Smooth muscle cell (in vitro differentiated cells): ENCODE data around the gene ZBTB46. TPM values are rescaled to one million over a fixed set of nuclear protein-coding genes. Genes with fewer than 3 reads are reported as not detected.

Source experiments
- DNase-seq: peaks from one replicate; lab custom pipeline; 2025; ENCODE audit not compliant: unreplicated experiment; lab: John Stamatoyannopoulos, UW
- H2AFZ ChIP-seq: fragments of 200-600 bp; sonication (generic); 2 replicates; pipeline ENCODE4 v1.6.0; 2016; ENCODE audit warnings: antibody characterized with exemption, low read depth, mild to moderate bottlenecking
- H3F3A ChIP-seq: fragments of 200-600 bp; sonication (generic); 2 replicates; pipeline ENCODE4 v1.6.0; 2017; ENCODE audit warnings: antibody characterized with exemption, low read depth
- H3K27ac ChIP-seq: fragments of 200-600 bp; sonication (generic); 2 replicates; pipeline ENCODE4 v1.5.1; 2016; ENCODE audit warnings: low read depth, mild to moderate bottlenecking
- H3K27me3 ChIP-seq: fragments of 200-600 bp; sonication (generic); 2 replicates; pipeline ENCODE4 v1.6.1; 2016; ENCODE audit warnings: low read depth, mild to moderate bottlenecking
- H3K36me3 ChIP-seq: fragments of 200-600 bp; sonication (generic); 2 replicates; pipeline ENCODE4 v1.5.1; 2016; ENCODE audit warnings: low read depth
- H3K4me1 ChIP-seq: fragments of 200-600 bp; sonication (generic); 2 replicates; pipeline ENCODE4 v1.5.1; 2016; ENCODE audit warnings: low read depth
- H3K4me2 ChIP-seq: fragments of 200-600 bp; sonication (generic); 2 replicates; pipeline ENCODE4 v1.6.0; 2016; ENCODE audit warnings: mild to moderate bottlenecking
- H3K4me3 ChIP-seq: fragments of 200-600 bp; sonication (generic); 2 replicates; pipeline ENCODE4 v1.5.1; 2016; ENCODE audit warnings: mild to moderate bottlenecking
- H3K79me2 ChIP-seq: fragments of 200-600 bp; sonication (generic); 2 replicates; pipeline ENCODE4 v1.6.0; 2016; ENCODE audit warnings: low read depth, mild to moderate bottlenecking
- H3K9ac ChIP-seq: fragments of 200-600 bp; sonication (generic); 2 replicates; pipeline ENCODE4 v1.6.0; 2016; ENCODE audit warnings: low read depth
- H3K9me3 ChIP-seq: fragments of 200-600 bp; sonication (generic); replicated peaks from 2 replicates; pipeline ENCODE4 v1.5.1; 2016; ENCODE audit warnings: low read depth
- H4K20me1 ChIP-seq: fragments of 200-600 bp; sonication (generic); 2 replicates; pipeline ENCODE4 v1.6.0; 2016; ENCODE audit warnings: low read depth
- WGBS: methylation state at CpG from one replicate; pipeline ENCODE4 v1.1.7; 2016; ENCODE audit warnings: low lambda C conversion rate; 5-methylcytosine and 5-hydroxymethylcytosine counted together
- polyA plus RNA-seq: library from polyadenylated mRNA; unstranded; fragments of >200 nt; fragmentation: Nextera tagmentation; extraction: Ambion mirVana; gene quantifications from 2 replicates; pipeline ENCODE4 v1.2.1, GENCODE V29; 2016
- total RNA-seq: library from RNA; depleted of rRNA; stranded (reverse); fragments of >200 nt; gene quantifications from 2 replicates; pipeline ENCODE4 v1.2.3, GENCODE V29; 2014
- TF ChIP-seq, protein P1 (sequence below): fragments of 200-600 bp; sonication (generic); IDR thresholded peaks from 2 replicates; pipeline ENCODE4 v1.5.1; 2017; ENCODE audit warnings: borderline replicate concordance, mild to moderate bottlenecking, antibody characterized with exemption; ENCODE audit not compliant: insufficient read depth, poor library complexity, severe bottlenecking

ZBTB46 gene
- total and polyA plus RNA-seq, 2 experiments from 2014 or later, result 2.3 to 2.7 TPM

DNA sequence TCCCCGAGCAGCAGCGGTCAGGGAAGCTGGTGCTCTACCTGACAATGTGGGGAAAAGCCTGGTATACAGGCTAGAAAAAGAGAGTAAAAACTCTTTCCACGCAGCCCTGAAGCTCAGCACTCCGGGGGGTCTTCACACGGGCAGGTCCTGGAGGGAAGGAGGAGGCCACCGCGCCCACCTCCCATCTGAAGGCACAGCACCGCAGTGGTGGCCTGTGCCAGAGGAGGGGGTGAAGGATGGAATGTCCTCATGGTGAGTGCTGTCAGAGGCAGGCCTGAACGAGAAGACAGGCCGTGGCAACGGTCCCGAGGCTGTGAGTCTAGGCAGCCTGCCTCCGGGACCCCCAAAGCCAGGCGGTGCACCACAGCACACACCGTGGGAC is 85.6 kb downstream of the ZBTB46 start:
- H4K20me1 ChIP-seq, result peaks cover 10% of the 10 kb centered on the region
- peaks cover 13% of the 10 kb centered on the region for H3F3A ChIP-seq
- TF ChIP-seq, protein P1, sequence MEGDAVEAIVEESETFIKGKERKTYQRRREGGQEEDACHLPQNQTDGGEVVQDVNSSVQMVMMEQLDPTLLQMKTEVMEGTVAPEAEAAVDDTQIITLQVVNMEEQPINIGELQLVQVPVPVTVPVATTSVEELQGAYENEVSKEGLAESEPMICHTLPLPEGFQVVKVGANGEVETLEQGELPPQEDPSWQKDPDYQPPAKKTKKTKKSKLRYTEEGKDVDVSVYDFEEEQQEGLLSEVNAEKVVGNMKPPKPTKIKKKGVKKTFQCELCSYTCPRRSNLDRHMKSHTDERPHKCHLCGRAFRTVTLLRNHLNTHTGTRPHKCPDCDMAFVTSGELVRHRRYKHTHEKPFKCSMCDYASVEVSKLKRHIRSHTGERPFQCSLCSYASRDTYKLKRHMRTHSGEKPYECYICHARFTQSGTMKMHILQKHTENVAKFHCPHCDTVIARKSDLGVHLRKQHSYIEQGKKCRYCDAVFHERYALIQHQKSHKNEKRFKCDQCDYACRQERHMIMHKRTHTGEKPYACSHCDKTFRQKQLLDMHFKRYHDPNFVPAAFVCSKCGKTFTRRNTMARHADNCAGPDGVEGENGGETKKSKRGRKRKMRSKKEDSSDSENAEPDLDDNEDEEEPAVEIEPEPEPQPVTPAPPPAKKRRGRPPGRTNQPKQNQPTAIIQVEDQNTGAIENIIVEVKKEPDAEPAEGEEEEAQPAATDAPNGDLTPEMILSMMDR, result no peak
- WGBS, result 84% methylated on average over 15 of the region's 15 CpGs
- H3K4me3 ChIP-seq, result no peak overlapping the region
- no peaks in the 10 kb centered on the region for H3K36me3 ChIP-seq
- H3K79me2 ChIP-seq, result no peaks in the 10 kb centered on the region
- no peak overlapping the region for H3K27ac ChIP-seq
- H3K27me3 ChIP-seq, result no peaks in the 10 kb centered on the region
- no peak overlapping the region for H3K9ac ChIP-seq
- DNase-seq, result no peak
- H3K9me3 ChIP-seq, result no peaks in the 10 kb centered on the region
- H3K4me2 ChIP-seq, result no peak overlapping the region
- H3K4me1 ChIP-seq, result peaks cover 7% of the 10 kb centered on the region
- H2AFZ ChIP-seq, result no peak overlapping the region

DNA sequence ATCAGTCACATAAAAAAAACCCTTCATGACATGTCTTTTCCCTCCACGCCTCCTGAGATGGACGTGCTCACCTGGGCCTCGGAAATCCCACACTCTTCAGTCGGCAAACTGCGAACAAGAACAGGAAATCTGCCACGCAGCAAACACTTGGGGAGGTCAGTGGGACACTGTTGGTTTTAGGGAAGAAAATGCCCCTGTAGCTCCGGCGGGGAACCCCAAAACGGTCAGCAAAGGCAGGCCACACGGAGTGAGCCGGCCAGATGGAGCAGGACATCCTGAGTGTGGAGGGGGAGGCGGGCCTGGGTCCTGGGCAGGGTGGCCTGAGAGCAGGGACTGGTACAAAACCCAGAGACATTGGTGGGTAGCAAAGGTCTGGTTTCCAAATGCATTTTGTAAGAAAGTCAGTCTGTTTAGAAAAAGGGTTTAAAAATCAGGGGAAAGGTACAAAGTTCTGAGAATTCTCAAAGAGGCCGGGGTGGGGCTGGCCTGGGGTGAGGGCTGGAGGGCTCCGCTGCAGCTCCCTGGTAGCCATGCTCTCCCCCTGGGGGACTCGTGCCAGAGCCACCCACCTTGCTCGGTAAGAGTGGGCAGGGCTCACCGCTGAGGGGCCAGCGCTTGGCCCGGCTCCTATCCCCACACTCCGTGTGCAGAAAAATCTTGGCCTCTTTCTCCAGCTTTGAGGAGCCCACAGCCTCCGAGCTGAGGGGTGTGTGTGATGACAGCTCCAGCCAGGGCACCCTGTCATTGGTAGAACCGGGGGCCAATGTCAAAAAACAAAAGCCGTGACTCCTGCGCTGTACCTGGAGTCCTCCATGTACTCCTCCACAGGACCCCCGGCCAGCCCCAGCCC is 86.3 kb downstream of the ZBTB46 start:
- no peak overlapping the region for H3K27ac ChIP-seq
- H3K79me2 ChIP-seq, result no peaks in the 10 kb centered on the region
- H2AFZ ChIP-seq, result no peak overlapping the region
- peaks cover 7% of the 10 kb centered on the region for H3K4me1 ChIP-seq
- no peak overlapping the region for H3K9ac ChIP-seq
- 92% methylated on average over 25 of the region's 25 CpGs for WGBS
- H3K9me3 ChIP-seq, result no peaks in the 10 kb centered on the region
- no peaks in the 10 kb centered on the region for H3K36me3 ChIP-seq
- H3K4me3 ChIP-seq, result no peak overlapping the region
- H3F3A ChIP-seq, result peaks cover 15% of the 10 kb centered on the region
- no peaks in the 10 kb centered on the region for H3K27me3 ChIP-seq
- TF ChIP-seq, protein P1, result no peak
- H4K20me1 ChIP-seq, result peaks cover 10% of the 10 kb centered on the region
- no peak for DNase-seq
- no peak overlapping the region for H3K4me2 ChIP-seq

- no peak overlapping the region for H3K9ac ChIP-seq
- H3K79me2 ChIP-seq, result no peaks in the 10 kb centered on the region
- no peak overlapping the region for H3K4me3 ChIP-seq
- no peaks in the 10 kb centered on the region for H3K36me3 ChIP-seq
- H3F3A ChIP-seq, result peaks cover 16% of the 10 kb centered on the region
- H3K9me3 ChIP-seq, result no peaks in the 10 kb centered on the region
- peaks cover 10% of the 10 kb centered on the region for H4K20me1 ChIP-seq
- no peak overlapping the region for H3K4me2 ChIP-seq
- no peaks in the 10 kb centered on the region for H3K27me3 ChIP-seq
- WGBS, result 90% methylated on average over 4 of the region's 4 CpGs
- no peak overlapping the region for H3K27ac ChIP-seq
- no peak overlapping the region for H2AFZ ChIP-seq
- peaks cover 8% of the 10 kb centered on the region for H3K4me1 ChIP-seq
- no peak for DNase-seq
- TF ChIP-seq, protein P1, result no peak
Measured at GRCh38 chr20:63744158-63744557, 86.9 kb downstream of the ZBTB46 start.
